HUDEP-2 (cell line): ENCODE measurements around the gene ARSB.
"Not testable (repeated sequence)": the region's sequence is repeated elsewhere in the genome, so short reads cannot be mapped to it uniquely, and the experiment has no call there.

ENCODE experiments used
- DNase-seq, 76 experiments: peaks; one replicate each; lab custom pipeline; 2025; ENCODE audit not compliant: unreplicated experiment in 76 of 76; lab: John Stamatoyannopoulos, UW

ARSB gene

GRCh38 chr5:78851891-78852290, 133.2 kb downstream of the ARSB start:
- not testable (repeated sequence) for DNase-seq

GRCh38 chr5:78845470-78845869, 139.6 kb downstream of the ARSB start:
- no peak for DNase-seq

GRCh38 chr5:78843436-78843835, 141.7 kb downstream of the ARSB start:
- DNase-seq, result no peak

GRCh38 chr5:78841767-78842166, 143.3 kb downstream of the ARSB start:
- no peak for DNase-seq

GRCh38 chr5:78838753-78839152, 146.4 kb downstream of the ARSB start:
- DNase-seq, result no peak

- DNase-seq, result no peak
These were observed 147.3 kb downstream of the ARSB start for GRCh38 chr5:78837836-78838235.

GRCh38 chr5:78835176-78835575, 149.9 kb downstream of the ARSB start:
- no peak for DNase-seq

GRCh38 chr5:78833284-78833683, 151.8 kb downstream of the ARSB start:
- DNase-seq, result no peak

- DNase-seq, result no peak
These were observed 154.5 kb downstream of the ARSB start for GRCh38 chr5:78830528-78831046.

- DNase-seq, result no peak
These were observed 155.1 kb downstream of the ARSB start for GRCh38 chr5:78829811-78830527.

- no peak for DNase-seq
These were observed 157.4 kb downstream of the ARSB start for GRCh38 chr5:78827725-78828124.

GRCh38 chr5:78824831-78825281, 160.3 kb downstream of the ARSB start:
- no peak for DNase-seq

GRCh38 chr5:78823196-78823595, 161.9 kb downstream of the ARSB start:
- DNase-seq, result no peak

- no peak for DNase-seq
These were observed 163.5 kb downstream of the ARSB start for GRCh38 chr5:78821536-78822021.

- no peak for DNase-seq
These were observed 165.4 kb downstream of the ARSB start for GRCh38 chr5:78819707-78820106.

- DNase-seq, result no peak
These were observed 165.9 kb downstream of the ARSB start for GRCh38 chr5:78819166-78819565.

- DNase-seq, result no peak
These were observed 168.9 kb downstream of the ARSB start for GRCh38 chr5:78816143-78816765.

GRCh38 chr5:78813906-78814530, 171.1 kb downstream of the ARSB start:
- DNase-seq, result no peak

- DNase-seq, result no peak
These were observed 171.8 kb downstream of the ARSB start for GRCh38 chr5:78813286-78813685.

- no peak for DNase-seq
These were observed 173.2 kb downstream of the ARSB start for GRCh38 chr5:78811866-78812265.

GRCh38 chr5:78811121-78811817, 173.8 kb downstream of the ARSB start:
- no peak for DNase-seq
